ENCODE results near the gene COL4A6.

Gene COL4A6

DNA sequence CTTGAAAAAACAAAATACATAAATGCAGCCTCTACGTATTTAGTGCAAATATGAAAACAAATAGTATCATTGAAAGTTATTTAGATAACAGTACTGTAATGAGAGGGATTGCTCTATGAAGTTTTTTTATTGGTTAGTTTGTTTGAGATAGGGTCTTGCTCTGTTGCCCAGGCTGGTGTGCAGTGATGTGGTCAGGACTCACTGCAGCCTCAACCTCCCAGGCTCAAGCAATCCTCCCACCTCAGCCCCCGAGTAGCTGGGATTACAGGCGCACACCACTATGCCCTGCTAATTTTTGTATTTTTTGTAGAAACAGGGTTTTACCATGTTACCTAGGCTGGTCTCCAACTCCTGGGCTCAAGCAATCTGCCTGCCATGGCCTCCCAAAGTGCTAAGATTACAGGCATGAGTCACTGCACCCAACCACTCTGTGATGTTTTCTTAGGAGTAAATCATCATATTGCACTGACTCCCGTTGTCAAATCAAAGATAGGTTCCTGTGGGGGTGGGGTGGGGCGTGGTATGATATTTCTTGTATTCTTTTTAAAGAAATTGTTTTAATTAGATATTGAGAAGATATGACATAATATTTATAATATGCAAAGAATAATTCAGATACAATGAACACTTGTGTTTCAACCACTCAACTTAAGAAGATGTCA lies 270.9 kb downstream of the COL4A6 start (continued):
- no peak for TF ChIP-seq ZNF157 (tag by site-specific recombination; IDR thresholded peaks at IDR 0.05)
- TF ChIP-seq SALL2 (tag by site-specific recombination; IDR thresholded peaks at IDR 0.05; ENCODE audit: borderline replicate concordance): no peak
- no peak for TF ChIP-seq ZNF621 (tag by site-specific recombination; IDR thresholded peaks at IDR 0.05)
- TF ChIP-seq, protein P1, sequence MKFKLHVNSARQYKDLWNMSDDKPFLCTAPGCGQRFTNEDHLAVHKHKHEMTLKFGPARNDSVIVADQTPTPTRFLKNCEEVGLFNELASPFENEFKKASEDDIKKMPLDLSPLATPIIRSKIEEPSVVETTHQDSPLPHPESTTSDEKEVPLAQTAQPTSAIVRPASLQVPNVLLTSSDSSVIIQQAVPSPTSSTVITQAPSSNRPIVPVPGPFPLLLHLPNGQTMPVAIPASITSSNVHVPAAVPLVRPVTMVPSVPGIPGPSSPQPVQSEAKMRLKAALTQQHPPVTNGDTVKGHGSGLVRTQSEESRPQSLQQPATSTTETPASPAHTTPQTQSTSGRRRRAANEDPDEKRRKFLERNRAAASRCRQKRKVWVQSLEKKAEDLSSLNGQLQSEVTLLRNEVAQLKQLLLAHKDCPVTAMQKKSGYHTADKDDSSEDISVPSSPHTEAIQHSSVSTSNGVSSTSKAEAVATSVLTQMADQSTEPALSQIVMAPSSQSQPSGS (tag by site-specific recombination; IDR thresholded peaks at IDR 0.05; ENCODE audit: low read depth): peak; percentile 65; the same call in 1 of the 2 replicates
- no peak for TF ChIP-seq ZNF366 (tag by site-specific recombination; conservative IDR thresholded peaks at IDR 0.05)
- no peak for TF ChIP-seq ZNF174 (tag by site-specific recombination; IDR thresholded peaks at IDR 0.05)
- TF ChIP-seq, protein P2, sequence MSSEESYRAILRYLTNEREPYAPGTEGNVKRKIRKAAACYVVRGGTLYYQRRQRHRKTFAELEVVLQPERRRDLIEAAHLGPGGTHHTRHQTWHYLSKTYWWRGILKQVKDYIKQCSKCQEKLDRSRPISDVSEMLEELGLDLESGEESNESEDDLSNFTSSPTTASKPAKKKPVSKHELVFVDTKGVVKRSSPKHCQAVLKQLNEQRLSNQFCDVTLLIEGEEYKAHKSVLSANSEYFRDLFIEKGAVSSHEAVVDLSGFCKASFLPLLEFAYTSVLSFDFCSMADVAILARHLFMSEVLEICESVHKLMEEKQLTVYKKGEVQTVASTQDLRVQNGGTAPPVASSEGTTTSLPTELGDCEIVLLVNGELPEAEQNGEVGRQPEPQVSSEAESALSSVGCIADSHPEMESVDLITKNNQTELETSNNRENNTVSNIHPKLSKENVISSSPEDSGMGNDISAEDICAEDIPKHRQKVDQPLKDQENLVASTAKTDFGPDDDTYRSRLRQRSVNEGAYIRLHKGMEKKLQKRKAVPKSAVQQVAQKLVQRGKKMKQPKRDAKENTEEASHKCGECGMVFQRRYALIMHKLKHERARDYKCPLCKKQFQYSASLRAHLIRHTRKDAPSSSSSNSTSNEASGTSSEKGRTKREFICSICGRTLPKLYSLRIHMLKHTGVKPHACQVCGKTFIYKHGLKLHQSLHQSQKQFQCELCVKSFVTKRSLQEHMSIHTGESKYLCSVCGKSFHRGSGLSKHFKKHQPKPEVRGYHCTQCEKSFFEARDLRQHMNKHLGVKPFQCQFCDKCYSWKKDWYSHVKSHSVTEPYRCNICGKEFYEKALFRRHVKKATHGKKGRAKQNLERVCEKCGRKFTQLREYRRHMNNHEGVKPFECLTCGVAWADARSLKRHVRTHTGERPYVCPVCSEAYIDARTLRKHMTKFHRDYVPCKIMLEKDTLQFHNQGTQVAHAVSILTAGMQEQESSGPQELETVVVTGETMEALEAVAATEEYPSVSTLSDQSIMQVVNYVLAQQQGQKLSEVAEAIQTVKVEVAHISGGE (tag by site-specific recombination; conservative IDR thresholded peaks at IDR 0.05; ENCODE audit: low read depth): no peak
- TF ChIP-seq, protein P3, sequence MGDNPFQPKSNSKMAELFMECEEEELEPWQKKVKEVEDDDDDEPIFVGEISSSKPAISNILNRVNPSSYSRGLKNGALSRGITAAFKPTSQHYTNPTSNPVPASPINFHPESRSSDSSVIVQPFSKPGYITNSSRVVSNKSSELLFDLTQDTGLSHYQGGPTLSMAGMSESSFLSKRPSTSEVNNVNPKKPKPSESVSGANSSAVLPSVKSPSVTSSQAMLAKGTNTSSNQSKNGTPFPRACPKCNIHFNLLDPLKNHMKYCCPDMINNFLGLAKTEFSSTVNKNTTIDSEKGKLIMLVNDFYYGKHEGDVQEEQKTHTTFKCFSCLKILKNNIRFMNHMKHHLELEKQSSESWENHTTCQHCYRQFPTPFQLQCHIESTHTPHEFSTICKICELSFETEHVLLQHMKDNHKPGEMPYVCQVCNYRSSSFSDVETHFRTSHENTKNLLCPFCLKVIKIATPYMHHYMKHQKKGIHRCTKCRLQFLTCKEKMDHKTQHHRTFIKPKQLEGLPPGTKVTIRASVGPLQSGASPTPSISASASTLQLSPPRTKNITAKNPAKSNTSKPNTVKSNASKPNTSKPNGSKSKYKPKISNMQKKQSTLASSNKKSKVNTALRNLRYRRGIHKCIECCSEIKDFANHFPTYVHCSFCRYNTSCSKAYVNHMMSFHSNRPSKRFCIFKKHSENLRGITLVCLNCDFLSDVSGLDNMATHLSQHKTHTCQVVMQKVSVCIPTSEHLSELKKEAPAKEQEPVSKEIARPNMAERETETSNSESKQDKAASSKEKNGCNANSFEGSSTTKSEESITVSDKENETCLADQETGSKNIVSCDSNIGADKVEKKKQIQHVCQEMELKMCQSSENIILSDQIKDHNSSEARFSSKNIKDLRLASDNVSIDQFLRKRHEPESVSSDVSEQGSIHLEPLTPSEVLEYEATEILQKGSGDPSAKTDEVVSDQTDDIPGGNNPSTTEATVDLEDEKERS (tag by site-specific recombination; IDR thresholded peaks at IDR 0.05): no peak
- TF ChIP-seq, protein P4, sequence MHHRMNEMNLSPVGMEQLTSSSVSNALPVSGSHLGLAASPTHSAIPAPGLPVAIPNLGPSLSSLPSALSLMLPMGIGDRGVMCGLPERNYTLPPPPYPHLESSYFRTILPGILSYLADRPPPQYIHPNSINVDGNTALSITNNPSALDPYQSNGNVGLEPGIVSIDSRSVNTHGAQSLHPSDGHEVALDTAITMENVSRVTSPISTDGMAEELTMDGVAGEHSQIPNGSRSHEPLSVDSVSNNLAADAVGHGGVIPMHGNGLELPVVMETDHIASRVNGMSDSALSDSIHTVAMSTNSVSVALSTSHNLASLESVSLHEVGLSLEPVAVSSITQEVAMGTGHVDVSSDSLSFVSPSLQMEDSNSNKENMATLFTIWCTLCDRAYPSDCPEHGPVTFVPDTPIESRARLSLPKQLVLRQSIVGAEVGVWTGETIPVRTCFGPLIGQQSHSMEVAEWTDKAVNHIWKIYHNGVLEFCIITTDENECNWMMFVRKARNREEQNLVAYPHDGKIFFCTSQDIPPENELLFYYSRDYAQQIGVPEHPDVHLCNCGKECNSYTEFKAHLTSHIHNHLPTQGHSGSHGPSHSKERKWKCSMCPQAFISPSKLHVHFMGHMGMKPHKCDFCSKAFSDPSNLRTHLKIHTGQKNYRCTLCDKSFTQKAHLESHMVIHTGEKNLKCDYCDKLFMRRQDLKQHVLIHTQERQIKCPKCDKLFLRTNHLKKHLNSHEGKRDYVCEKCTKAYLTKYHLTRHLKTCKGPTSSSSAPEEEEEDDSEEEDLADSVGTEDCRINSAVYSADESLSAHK (tag by site-specific recombination; IDR thresholded peaks at IDR 0.05): no peak
- TF ChIP-seq OSR2 (tag by site-specific recombination; IDR thresholded peaks at IDR 0.05): peak; percentile 51
- TF ChIP-seq, protein P5, sequence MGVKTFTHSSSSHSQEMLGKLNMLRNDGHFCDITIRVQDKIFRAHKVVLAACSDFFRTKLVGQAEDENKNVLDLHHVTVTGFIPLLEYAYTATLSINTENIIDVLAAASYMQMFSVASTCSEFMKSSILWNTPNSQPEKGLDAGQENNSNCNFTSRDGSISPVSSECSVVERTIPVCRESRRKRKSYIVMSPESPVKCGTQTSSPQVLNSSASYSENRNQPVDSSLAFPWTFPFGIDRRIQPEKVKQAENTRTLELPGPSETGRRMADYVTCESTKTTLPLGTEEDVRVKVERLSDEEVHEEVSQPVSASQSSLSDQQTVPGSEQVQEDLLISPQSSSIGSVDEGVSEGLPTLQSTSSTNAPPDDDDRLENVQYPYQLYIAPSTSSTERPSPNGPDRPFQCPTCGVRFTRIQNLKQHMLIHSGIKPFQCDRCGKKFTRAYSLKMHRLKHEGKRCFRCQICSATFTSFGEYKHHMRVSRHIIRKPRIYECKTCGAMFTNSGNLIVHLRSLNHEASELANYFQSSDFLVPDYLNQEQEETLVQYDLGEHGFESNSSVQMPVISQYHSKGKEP (tag by site-specific recombination; IDR thresholded peaks at IDR 0.05): peak; percentile 89
- no peak for TF ChIP-seq ZNF561 (tag by site-specific recombination; IDR thresholded peaks at IDR 0.05; ENCODE audit: borderline replicate concordance)
- TF ChIP-seq, protein P6, sequence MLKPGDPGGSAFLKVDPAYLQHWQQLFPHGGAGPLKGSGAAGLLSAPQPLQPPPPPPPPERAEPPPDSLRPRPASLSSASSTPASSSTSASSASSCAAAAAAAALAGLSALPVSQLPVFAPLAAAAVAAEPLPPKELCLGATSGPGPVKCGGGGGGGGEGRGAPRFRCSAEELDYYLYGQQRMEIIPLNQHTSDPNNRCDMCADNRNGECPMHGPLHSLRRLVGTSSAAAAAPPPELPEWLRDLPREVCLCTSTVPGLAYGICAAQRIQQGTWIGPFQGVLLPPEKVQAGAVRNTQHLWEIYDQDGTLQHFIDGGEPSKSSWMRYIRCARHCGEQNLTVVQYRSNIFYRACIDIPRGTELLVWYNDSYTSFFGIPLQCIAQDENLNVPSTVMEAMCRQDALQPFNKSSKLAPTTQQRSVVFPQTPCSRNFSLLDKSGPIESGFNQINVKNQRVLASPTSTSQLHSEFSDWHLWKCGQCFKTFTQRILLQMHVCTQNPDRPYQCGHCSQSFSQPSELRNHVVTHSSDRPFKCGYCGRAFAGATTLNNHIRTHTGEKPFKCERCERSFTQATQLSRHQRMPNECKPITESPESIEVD (tag by site-specific recombination; IDR thresholded peaks at IDR 0.05): no peak; the same call in 1 of the 2 replicates
- TF ChIP-seq ZNF670 (tag by site-specific recombination; IDR thresholded peaks at IDR 0.05; ENCODE audit: low read depth): no peak
- TF ChIP-seq KLF9 (tag by site-specific recombination; IDR thresholded peaks at IDR 0.05; ENCODE audit: low read depth): no peak
- TF ChIP-seq ZNF10 (tag by site-specific recombination; IDR thresholded peaks at IDR 0.05): no peak
- TF ChIP-seq ZNF558 (tag by site-specific recombination; IDR thresholded peaks at IDR 0.05): no peak
- TF ChIP-seq ZNF521 (tag by site-specific recombination; IDR thresholded peaks at IDR 0.05): no peak
- TF ChIP-seq ZNF138 (tag by site-specific recombination; IDR thresholded peaks at IDR 0.05; ENCODE audit: borderline replicate concordance): no peak
- peak; percentile 87 for TF ChIP-seq WT1 (tag by site-specific recombination; IDR thresholded peaks at IDR 0.05)
- TF ChIP-seq EGR2 (tag by site-specific recombination; IDR thresholded peaks at IDR 0.05; ENCODE audit: low read depth): no peak
- no peak for TF ChIP-seq ZNF302 (tag by site-specific recombination; IDR thresholded peaks at IDR 0.05; ENCODE audit: low read depth)
- TF ChIP-seq ZNF394 (tag by site-specific recombination; IDR thresholded peaks at IDR 0.05; ENCODE audit: borderline replicate concordance): no peak
- no peak for TF ChIP-seq ZNF510 (tag by site-specific recombination; IDR thresholded peaks at IDR 0.05; ENCODE audit: insufficient replicate concordance)
- TF ChIP-seq ZNF140 (tag by site-specific recombination; IDR thresholded peaks at IDR 0.05): no peak
- TF ChIP-seq ZNF121 (tag by site-specific recombination; IDR thresholded peaks at IDR 0.05): peak; percentile 95
